Transverse colon (tissue), 3 donors: ENCODE measurements around the gene SLC4A4.

Experiments
- CTCF ChIP-seq, 5 experiments: fragments of 200-600 bp in 3 of 5; fragments of 450-650 bp in 2 of 5; sonication (generic) in 3 of 5; IDR thresholded peaks; 1 replicate in 2 of 5; 2 replicates in 3 of 5; pipeline ENCODE4 v1.5.1; 2016 to 2017; ENCODE audit warnings: antibody characterized with exemption in 5 of 5, inconsistent platforms in 3 of 5, mild to moderate bottlenecking in 2 of 5, moderate library complexity in 1 of 5
- POLR2A ChIP-seq: fragments of 450-650 bp; IDR thresholded peaks from one replicate; pipeline ENCODE4 v1.6.1; 2016; ENCODE audit warnings: antibody characterized with exemption, mild to moderate bottlenecking, moderate library complexity

- TF ChIP-seq POLR2A (no peak), CTCF (IDR thresholded peaks at IDR 0.05) (no peak)
Measured at GRCh38 chr4:71346710-71347109, 7.9 kb downstream of the SLC4A4 start.
